PC-3 (cell line): ENCODE measurements around the gene NPHP1. TPM values are rescaled to one million over a fixed set of nuclear protein-coding genes. Genes with fewer than 3 reads are reported as not detected.

Experiments
- ATAC-seq: fragments of 200-7000 bp; cut with Tn5 transposase; 2 replicates; pipeline ENCODE4 v1.9.1; 2020; ENCODE audit warnings: mild to moderate bottlenecking, moderate library complexity
- BruUV-seq: library from RNA; stranded (reverse); fragments of 400-500 nt; replicated peaks from 2 replicates; lab custom pipeline; 2021; lab: Mats Ljungman, UMichigan
- CTCF ChIA-PET: fragments of 300-600 bp; sonication (Branson Sonifier 250); formaldehyde crosslinking; loops from one replicate; lab custom pipeline; 2022; ENCODE audit warnings: antibody characterized with exemption; lab: Charles Lee
- POLR2A ChIA-PET: fragments of 300-600 bp; sonication (Branson Sonifier 250); formaldehyde crosslinking; loops from one replicate; lab custom pipeline; 2022; ENCODE audit warnings: antibody characterized with exemption; ENCODE audit not compliant: unreplicated experiment; lab: Charles Lee
- DNase-seq: peaks from one replicate; pipeline ENCODE4 v3.0.0-alpha.2; 2015
- H2AFZ ChIP-seq: fragments of 300-600 bp; sonication (generic); 2 replicates; pipeline ENCODE4 v1.6.0; 2016; ENCODE audit warnings: antibody characterized with exemption, low read length
- H3F3A ChIP-seq: fragments of 300-600 bp; sonication (generic); one replicate; pipeline ENCODE4 v1.6.0; 2017; ENCODE audit warnings: antibody characterized with exemption, low read length, control low read depth, mild to moderate bottlenecking; ENCODE audit not compliant: unreplicated experiment
- H3K27ac ChIP-seq: fragments of 300-600 bp; sonication (generic); 2 replicates; pipeline ENCODE4 v1.5.1; 2016; ENCODE audit warnings: mild to moderate bottlenecking, low read length
- H3K27me3 ChIP-seq: fragments of 300-600 bp; sonication (generic); 2 replicates; pipeline ENCODE4 v1.6.1; 2016; ENCODE audit warnings: low read length, mixed read lengths
- H3K36me3 ChIP-seq: fragments of 300-600 bp; sonication (generic); 2 replicates; pipeline ENCODE4 v1.6.1; 2016; ENCODE audit warnings: low read depth, mixed run types, low read length, mixed read lengths
- H3K4me1 ChIP-seq: fragments of 300-600 bp; sonication (generic); 2 replicates; pipeline ENCODE4 v1.5.1; 2016; ENCODE audit warnings: low read length; ENCODE audit not compliant: insufficient read depth
- H3K4me2 ChIP-seq: fragments of 300-600 bp; sonication (generic); 2 replicates; pipeline ENCODE4 v1.6.0; 2016; ENCODE audit warnings: low read length
- H3K4me3 ChIP-seq: fragments of 300-600 bp; sonication (generic); 2 replicates; pipeline ENCODE4 v1.5.1; 2016; ENCODE audit warnings: mild to moderate bottlenecking, low read length, mixed read lengths
- H3K79me2 ChIP-seq: fragments of 300-600 bp; sonication (generic); 2 replicates; pipeline ENCODE4 v1.6.1; 2017; ENCODE audit warnings: low read length, mixed read lengths
- H3K9ac ChIP-seq: fragments of 300-600 bp; sonication (generic); 2 replicates; pipeline ENCODE4 v1.6.0; 2016; ENCODE audit warnings: mild to moderate bottlenecking, low read length
- H3K9me2 ChIP-seq: fragments of 300-600 bp; sonication (generic); replicated peaks from 2 replicates; pipeline ENCODE4 v1.6.1; 2016; ENCODE audit warnings: mixed run types, low read length, mixed read lengths
- H3K9me3 ChIP-seq: fragments of 300-600 bp; sonication (generic); 2 replicates; pipeline ENCODE4 v1.6.1; 2016; ENCODE audit warnings: low read length, mixed read lengths
- H4K20me1 ChIP-seq: fragments of 300-600 bp; sonication (generic); 2 replicates; pipeline ENCODE4 v1.6.1; 2016; ENCODE audit warnings: low read length, mixed read lengths
- EZH2 ChIP-seq: fragments of 300-600 bp; sonication (generic); IDR thresholded peaks from one replicate; pipeline ENCODE4 v1.6.1; 2017; ENCODE audit warnings: antibody characterized with exemption, mild to moderate bottlenecking, low read length; ENCODE audit not compliant: unreplicated experiment
- EZH2phosphoT487 ChIP-seq: fragments of 300-600 bp; sonication (generic); IDR thresholded peaks from 2 replicates; pipeline ENCODE4 v1.6.1; 2018; ENCODE audit warnings: mild to moderate bottlenecking, antibody characterized with exemption, low read length, borderline replicate concordance
- intact Hi-C: fragments of 100-400 bp; cut with micrococcal nuclease; formaldehyde crosslinking; loops from 2 replicates; pipeline ENCODE4 v1.9.0; 2023
- total RNA-seq: library from RNA; depleted of rRNA; stranded (reverse); fragments of >200 nt; gene quantifications from 2 replicates; pipeline ENCODE4 v1.2.3, GENCODE V29; 2014
- TF ChIP-seq, protein P1 (sequence below): fragments of 300-600 bp; sonication (generic); conservative IDR thresholded peaks from 2 replicates; pipeline ENCODE4 v1.5.1; 2017; ENCODE audit warnings: antibody characterized with exemption, low read depth, mild to moderate bottlenecking, low read length

NPHP1 gene
- total RNA-seq, 1 experiment from 2014 or later = 4.2 TPM

DNA sequence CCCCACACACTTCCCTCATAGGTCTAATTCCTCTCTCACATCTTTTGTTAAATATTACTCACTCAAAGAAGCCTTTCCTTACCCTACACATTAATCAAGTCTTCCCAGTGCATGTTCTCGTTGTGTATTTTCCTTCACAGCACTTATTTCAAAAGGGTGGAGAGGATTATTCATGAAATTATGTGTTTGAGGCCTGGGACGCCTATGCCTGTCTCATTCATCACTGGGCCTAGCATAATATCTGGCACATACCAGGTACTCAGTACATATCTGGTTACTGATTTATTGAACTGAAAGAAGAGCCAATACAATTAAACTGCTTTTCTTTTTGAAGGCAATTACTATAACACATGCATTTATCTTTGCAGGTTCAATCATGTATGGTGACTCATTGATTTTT, 74.1 kb downstream of the NPHP1 start:
- no peak overlapping the region for H3K4me3 ChIP-seq
- H3K4me1 ChIP-seq = no peaks in the 10 kb centered on the region
- no peaks in the 10 kb centered on the region for H4K20me1 ChIP-seq
- no TSS peak for BruUV-seq
- ATAC-seq (no peak), DNase-seq (no peak)
- H3K4me2 ChIP-seq = no peak overlapping the region
- H2AFZ ChIP-seq = no peak overlapping the region
- CTCF ChIA-PET = no interaction called here
- TF ChIP-seq EZH2 = no peak
- H3K27me3 ChIP-seq = no peaks in the 10 kb centered on the region
- no peak overlapping the region for H3K27ac ChIP-seq
- H3K36me3 ChIP-seq = no peaks in the 10 kb centered on the region
- H3K9ac ChIP-seq = no peak overlapping the region
- H3K9me2 ChIP-seq = no peaks in the 10 kb centered on the region
- 0 out of 2 replicates have a peak, but pooled peaks cover 7% of the 10 kb centered on the region for H3K9me3 ChIP-seq
- H3F3A ChIP-seq = no peaks in the 10 kb centered on the region
- intact Hi-C loops = no loop called here
- POLR2A ChIA-PET = no interaction called here
- H3K79me2 ChIP-seq = no peaks in the 10 kb centered on the region

DNA sequence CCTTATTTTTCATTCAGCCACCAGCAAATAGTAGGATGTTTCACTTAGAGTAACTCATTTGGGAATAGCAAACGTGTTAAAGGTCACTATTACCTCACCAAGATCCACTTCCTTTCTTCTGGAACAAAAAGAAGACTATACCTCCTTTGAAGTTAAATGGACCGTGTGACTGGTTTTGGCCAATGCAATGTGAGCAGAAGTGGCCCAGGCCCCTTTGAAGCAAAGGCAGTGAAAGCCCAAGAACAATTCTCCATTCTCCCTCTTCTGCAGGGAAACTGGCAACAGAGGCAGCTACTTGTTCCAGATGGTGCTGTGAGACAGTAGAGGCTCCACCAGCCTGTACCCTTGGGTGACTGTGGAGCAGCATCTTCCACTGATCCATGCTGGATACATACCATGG, 77.9 kb downstream of the NPHP1 start:
- Histone ChIP-seq H4K20me1 (no peaks in the 10 kb centered on the region), H3K27ac (no peak overlapping the region), H3K9ac (no peak overlapping the region), H3F3A (no peaks in the 10 kb centered on the region), H3K4me1 (no peaks in the 10 kb centered on the region), H2AFZ (no peak overlapping the region), H3K27me3 (no peaks in the 10 kb centered on the region), H3K36me3 (no peaks in the 10 kb centered on the region), H3K79me2 (no peaks in the 10 kb centered on the region), H3K9me2 (no peaks in the 10 kb centered on the region), H3K4me2 (no peak overlapping the region), H3K9me3 (no peaks in the 10 kb centered on the region), H3K4me3 (no peak overlapping the region)
- DNase-seq (no peak), ATAC-seq (no peak)
- intact Hi-C loops = no loop called here
- POLR2A ChIA-PET = no interaction called here
- CTCF ChIA-PET = no interaction called here
- TF ChIP-seq EZH2 = no peak
- TF ChIP-seq, protein P1, sequence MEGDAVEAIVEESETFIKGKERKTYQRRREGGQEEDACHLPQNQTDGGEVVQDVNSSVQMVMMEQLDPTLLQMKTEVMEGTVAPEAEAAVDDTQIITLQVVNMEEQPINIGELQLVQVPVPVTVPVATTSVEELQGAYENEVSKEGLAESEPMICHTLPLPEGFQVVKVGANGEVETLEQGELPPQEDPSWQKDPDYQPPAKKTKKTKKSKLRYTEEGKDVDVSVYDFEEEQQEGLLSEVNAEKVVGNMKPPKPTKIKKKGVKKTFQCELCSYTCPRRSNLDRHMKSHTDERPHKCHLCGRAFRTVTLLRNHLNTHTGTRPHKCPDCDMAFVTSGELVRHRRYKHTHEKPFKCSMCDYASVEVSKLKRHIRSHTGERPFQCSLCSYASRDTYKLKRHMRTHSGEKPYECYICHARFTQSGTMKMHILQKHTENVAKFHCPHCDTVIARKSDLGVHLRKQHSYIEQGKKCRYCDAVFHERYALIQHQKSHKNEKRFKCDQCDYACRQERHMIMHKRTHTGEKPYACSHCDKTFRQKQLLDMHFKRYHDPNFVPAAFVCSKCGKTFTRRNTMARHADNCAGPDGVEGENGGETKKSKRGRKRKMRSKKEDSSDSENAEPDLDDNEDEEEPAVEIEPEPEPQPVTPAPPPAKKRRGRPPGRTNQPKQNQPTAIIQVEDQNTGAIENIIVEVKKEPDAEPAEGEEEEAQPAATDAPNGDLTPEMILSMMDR = no peak
- TF ChIP-seq EZH2phosphoT487 = no peak
- no TSS peak for BruUV-seq

DNA sequence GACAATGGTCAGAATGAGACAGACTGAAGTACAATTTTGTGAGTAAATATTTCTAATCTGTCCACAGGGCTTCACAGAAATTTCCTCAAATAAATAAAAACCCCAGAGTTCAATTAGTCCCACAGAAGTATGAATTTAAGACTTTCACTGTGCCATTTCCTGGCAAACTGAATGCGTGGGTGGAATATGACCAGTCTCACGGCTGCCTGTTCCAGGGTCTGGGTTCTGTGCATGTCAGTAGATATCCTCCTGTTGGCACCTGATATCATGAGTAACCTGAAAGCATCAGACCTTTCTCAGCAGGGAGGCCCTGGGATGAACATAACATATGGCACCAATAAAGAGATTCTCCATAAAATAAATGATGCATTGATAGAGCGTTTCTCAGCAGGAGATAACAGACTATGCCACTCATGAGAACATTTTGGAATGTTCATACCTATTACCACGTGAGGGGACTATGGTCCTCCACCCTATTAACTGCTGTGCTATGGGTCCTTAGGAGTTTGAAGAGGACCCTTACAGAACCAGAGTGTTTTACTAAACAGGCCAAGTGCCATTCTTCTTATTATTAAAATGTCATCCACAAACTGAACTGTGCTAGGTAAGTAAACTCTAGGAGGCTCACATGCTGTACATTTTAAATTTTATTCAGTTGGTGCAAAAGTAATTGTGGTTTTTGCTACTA, 78.6 kb downstream of the NPHP1 start:
- intact Hi-C loops = no loop called here
- ChIA-PET POLR2A (interaction anchor here (0.6 kb wide), 1 partner anchor 10 kb away, joined by 3 read pairs; the partner anchor contains the start of gene MALL), CTCF (no interaction called here)
- Histone ChIP-seq H3K79me2 (no peaks in the 10 kb centered on the region), H3K4me2 (no peak overlapping the region), H3K4me3 (no peak overlapping the region), H3K4me1 (no peaks in the 10 kb centered on the region; the same call in 1 of the 2 replicates), H3K9ac (no peak overlapping the region), H3K9me2 (no peaks in the 10 kb centered on the region), H4K20me1 (no peaks in the 10 kb centered on the region), H3K9me3 (no peaks in the 10 kb centered on the region), H3K36me3 (no peaks in the 10 kb centered on the region), H3K27me3 (no peaks in the 10 kb centered on the region), H3F3A (no peaks in the 10 kb centered on the region), H2AFZ (no peak overlapping the region), H3K27ac (no peak overlapping the region)
- no peak for DNase-seq
- no TSS peak for BruUV-seq
- TF ChIP-seq, protein P1 = no peak
- TF ChIP-seq EZH2 = no peak
- no peak for TF ChIP-seq EZH2phosphoT487
- no peak for ATAC-seq
